Measurements from ENCODE around the gene KHDC1L.
"Not testable (repeated sequence)": the region's sequence is repeated elsewhere in the genome, so short reads cannot be mapped to it uniquely, and the experiment has no call there.

The KHDC1L gene

GRCh38 chr6:73248192-73248903 lies 23.1 kb upstream of the KHDC1L start:
- H3K4me3 ChIP-seq, result no peak overlapping the region
- H3K4me2 ChIP-seq, result no peak overlapping the region
- no peaks in the 10 kb centered on the region for H3K36me3 ChIP-seq
- no peak for TF ChIP-seq Cebpa-rat (IDR thresholded peaks at IDR 0.05)
- no peaks in the 10 kb centered on the region for H3K4me1 ChIP-seq
- no peak overlapping the region for H3K27ac ChIP-seq
- H3K9me3 ChIP-seq, result no peaks in the 10 kb centered on the region
- no peaks in the 10 kb centered on the region for H3K27me3 ChIP-seq
- no peaks in the 10 kb centered on the region for H4K20me1 ChIP-seq
- no peak overlapping the region for H3K9ac ChIP-seq

GRCh38 chr6:73242001-73242400 lies 16.7 kb upstream of the KHDC1L start:
- H3K9ac ChIP-seq, result no peak overlapping the region
- no peak for TF ChIP-seq Cebpa-rat (IDR thresholded peaks at IDR 0.05)
- H3K4me1 ChIP-seq, result no peaks in the 10 kb centered on the region
- no peak overlapping the region for H3K4me3 ChIP-seq
- no peak overlapping the region for H3K4me2 ChIP-seq
- no peaks in the 10 kb centered on the region for H4K20me1 ChIP-seq
- H3K27me3 ChIP-seq, result no peaks in the 10 kb centered on the region
- no peaks in the 10 kb centered on the region for H3K36me3 ChIP-seq
- no peaks in the 10 kb centered on the region for H3K9me3 ChIP-seq
- no peak overlapping the region for H3K27ac ChIP-seq

- Histone ChIP-seq H3K27ac (no peak overlapping the region), H3K27me3 (no peaks in the 10 kb centered on the region)
- TF ChIP-seq Cebpa-rat (IDR thresholded peaks at IDR 0.05), result no peak
These were observed 15.4 kb upstream of the KHDC1L start for GRCh38 chr6:73240730-73241129.

GRCh38 chr6:73236144-73236750 lies 11.0 kb upstream of the KHDC1L start:
- no peak overlapping the region for H3K4me2 ChIP-seq
- no peak overlapping the region for H3K9ac ChIP-seq
- TF ChIP-seq Cebpa-rat (IDR thresholded peaks at IDR 0.05), result no peak
- no peak overlapping the region for H3K4me3 ChIP-seq
- H3K27me3 ChIP-seq, result no peaks in the 10 kb centered on the region
- H4K20me1 ChIP-seq, result no peaks in the 10 kb centered on the region
- no peaks in the 10 kb centered on the region for H3K4me1 ChIP-seq
- H3K9me3 ChIP-seq, result no peaks in the 10 kb centered on the region
- no peak overlapping the region for H3K27ac ChIP-seq
- H3K36me3 ChIP-seq, result no peaks in the 10 kb centered on the region

More at GRCh38 chr6:73240730-73241129, 15.4 kb upstream of the KHDC1L start:
- no peaks in the 10 kb centered on the region for H4K20me1 ChIP-seq
- no peaks in the 10 kb centered on the region for H3K36me3 ChIP-seq
- H3K4me1 ChIP-seq, result no peaks in the 10 kb centered on the region
- no peak overlapping the region for H3K4me3 ChIP-seq
- no peak overlapping the region for H3K9ac ChIP-seq
- no peaks in the 10 kb centered on the region for H3K9me3 ChIP-seq
- no peak overlapping the region for H3K4me2 ChIP-seq

GRCh38 chr6:73234733-73235132 lies 9.4 kb upstream of the KHDC1L start:
- Histone ChIP-seq H4K20me1 (no peaks in the 10 kb centered on the region), H3K27ac (no peak overlapping the region), H3K36me3 (no peaks in the 10 kb centered on the region), H3K9me3 (no peaks in the 10 kb centered on the region), H3K4me3 (no peak overlapping the region), H3K9ac (no peak overlapping the region), H3K4me2 (no peak overlapping the region), H3K27me3 (no peaks in the 10 kb centered on the region), H3K4me1 (no peaks in the 10 kb centered on the region)
- TF ChIP-seq Cebpa-rat (IDR thresholded peaks at IDR 0.05), result no peak

GRCh38 chr6:73233971-73234370 lies 8.7 kb upstream of the KHDC1L start:
- H3K9me3 ChIP-seq, H3K4me1 ChIP-seq, H3K36me3 ChIP-seq, H3K4me2 ChIP-seq, H3K27ac ChIP-seq, H3K4me3 ChIP-seq, H4K20me1 ChIP-seq, H3K27me3 ChIP-seq, H3K9ac ChIP-seq: not testable (repeated sequence)

- no peak for TF ChIP-seq Cebpa-rat (IDR thresholded peaks at IDR 0.05)
- Histone ChIP-seq H3K4me2 (no peak overlapping the region), H3K27ac (no peak overlapping the region), H4K20me1 (no peaks in the 10 kb centered on the region), H3K9ac (no peak overlapping the region), H3K4me1 (no peaks in the 10 kb centered on the region), H3K36me3 (no peaks in the 10 kb centered on the region), H3K9me3 (no peaks in the 10 kb centered on the region), H3K27me3 (no peaks in the 10 kb centered on the region), H3K4me3 (no peak overlapping the region)
These were observed 7.8 kb upstream of the KHDC1L start for GRCh38 chr6:73233048-73233447.

GRCh38 chr6:73231986-73232391 lies 6.7 kb upstream of the KHDC1L start:
- H3K9me3 ChIP-seq, result no peaks in the 10 kb centered on the region
- no peak overlapping the region for H3K9ac ChIP-seq
- H3K36me3 ChIP-seq, result no peaks in the 10 kb centered on the region
- no peak overlapping the region for H3K27ac ChIP-seq
- no peaks in the 10 kb centered on the region for H4K20me1 ChIP-seq
- no peak for TF ChIP-seq Cebpa-rat (IDR thresholded peaks at IDR 0.05)
- H3K4me1 ChIP-seq, result no peaks in the 10 kb centered on the region
- H3K4me2 ChIP-seq, result no peak overlapping the region
- H3K4me3 ChIP-seq, result no peak overlapping the region
- H3K27me3 ChIP-seq, result no peaks in the 10 kb centered on the region

- TF ChIP-seq Cebpa-rat (IDR thresholded peaks at IDR 0.05), result no peak
- Histone ChIP-seq H3K9ac (no peak overlapping the region), H3K9me3 (peaks cover 20% of the 10 kb centered on the region), H4K20me1 (no peaks in the 10 kb centered on the region), H3K27me3 (no peaks in the 10 kb centered on the region), H3K4me1 (no peaks in the 10 kb centered on the region), H3K27ac (no peak overlapping the region), H3K4me3 (no peak overlapping the region), H3K4me2 (no peak overlapping the region), H3K36me3 (0 out of 2 replicates have a peak, but pooled peaks cover 5% of the 10 kb centered on the region)
These were observed 2.4 kb upstream of the KHDC1L start for GRCh38 chr6:73227606-73228255.

- no peak for TF ChIP-seq Cebpa-rat (IDR thresholded peaks at IDR 0.05)
- Histone ChIP-seq H3K4me1 (no peaks in the 10 kb centered on the region), H3K9me3 (no peaks in the 10 kb centered on the region), H3K9ac (no peak overlapping the region), H3K4me2 (no peak overlapping the region), H3K4me3 (no peak overlapping the region), H4K20me1 (no peaks in the 10 kb centered on the region), H3K27ac (no peak overlapping the region), H3K27me3 (no peaks in the 10 kb centered on the region), H3K36me3 (no peaks in the 10 kb centered on the region)
These were observed 8.4 kb downstream of the KHDC1L start for GRCh38 chr6:73216859-73217258.
